Hepatocyte (in vitro differentiated cells): ENCODE data around the gene SHE. TPM values are rescaled to one million over a fixed set of nuclear protein-coding genes. Genes with fewer than 3 reads are reported as not detected.

ENCODE experiments used
- DNase-seq: peaks from one replicate; pipeline ENCODE4 v3.0.0-alpha.2; 2016; ENCODE audit warnings: low spot score
- H2AFZ ChIP-seq: fragments of 200-600 bp; sonication (generic); 2 replicates; pipeline ENCODE4 v1.6.0; 2016; ENCODE audit warnings: antibody characterized with exemption, mild to moderate bottlenecking
- H3K27ac ChIP-seq: fragments of 200-600 bp; sonication (generic); 2 replicates; pipeline ENCODE4 v1.5.1; 2016; ENCODE audit warnings: mild to moderate bottlenecking
- H3K27me3 ChIP-seq: fragments of 200-600 bp; sonication (generic); 2 replicates; pipeline ENCODE4 v1.6.1; 2016
- H3K36me3 ChIP-seq: fragments of 200-600 bp; sonication (generic); replicated peaks from 2 replicates; pipeline ENCODE4 v1.5.1; 2016; ENCODE audit warnings: low read depth; ENCODE audit not compliant: insufficient read depth
- H3K4me1 ChIP-seq: fragments of 200-600 bp; sonication (generic); 2 replicates; pipeline ENCODE4 v1.5.1; 2016; ENCODE audit warnings: mild to moderate bottlenecking, moderate library complexity; ENCODE audit not compliant: insufficient read depth
- H3K4me2 ChIP-seq: fragments of 200-600 bp; sonication (generic); 2 replicates; pipeline ENCODE4 v1.6.0; 2016
- H3K4me3 ChIP-seq: fragments of 200-600 bp; sonication (generic); 2 replicates; pipeline ENCODE4 v1.5.1; 2016; ENCODE audit warnings: mild to moderate bottlenecking
- H3K79me2 ChIP-seq: fragments of 200-600 bp; sonication (generic); 2 replicates; pipeline ENCODE4 v1.6.0; 2017; ENCODE audit warnings: mild to moderate bottlenecking
- H3K9me2 ChIP-seq: fragments of 200-600 bp; sonication (generic); replicated peaks from 2 replicates; pipeline ENCODE4 v1.6.0; 2017; ENCODE audit warnings: mild to moderate bottlenecking; ENCODE audit not compliant: insufficient read depth
- H3K9me3 ChIP-seq: fragments of 200-600 bp; sonication (generic); 2 replicates; pipeline ENCODE4 v1.5.1; 2016; ENCODE audit warnings: low read depth, mild to moderate bottlenecking
- H4K20me1 ChIP-seq: fragments of 200-600 bp; sonication (generic); 2 replicates; pipeline ENCODE4 v1.6.0; 2016; ENCODE audit warnings: mild to moderate bottlenecking; ENCODE audit not compliant: insufficient read depth, poor library complexity, severe bottlenecking
- CTCF ChIP-seq: fragments of 200-600 bp; sonication (generic); IDR thresholded peaks from 2 replicates; pipeline ENCODE4 v1.5.1; 2016; ENCODE audit warnings: antibody characterized with exemption, mild to moderate bottlenecking; ENCODE audit not compliant: poor library complexity
- EZH2 ChIP-seq: fragments of 200-600 bp; sonication (generic); IDR thresholded peaks from 2 replicates; pipeline ENCODE4 v1.6.1; 2016; ENCODE audit warnings: antibody characterized with exemption, mild to moderate bottlenecking, borderline replicate concordance
- EZH2phosphoT487 ChIP-seq: fragments of 200-600 bp; sonication (generic); IDR thresholded peaks from one replicate; pipeline ENCODE4 v1.6.1; 2018; ENCODE audit warnings: antibody characterized with exemption, mild to moderate bottlenecking, low read depth, moderate library complexity; ENCODE audit not compliant: unreplicated experiment, severe bottlenecking
- WGBS: methylation state at CpG from one replicate; pipeline ENCODE4 v1.1.6; 2016; ENCODE audit warnings: low lambda C conversion rate; ENCODE audit errors: missing lambda C conversion rate; 5-methylcytosine and 5-hydroxymethylcytosine counted together
- polyA plus RNA-seq: library from polyadenylated mRNA; unstranded; fragments of >200 nt; fragmentation: Nextera tagmentation; extraction: Ambion mirVana; gene quantifications from 2 replicates; pipeline ENCODE4 v1.2.1, GENCODE V29; 2016
- total RNA-seq: library from RNA; depleted of rRNA; stranded (reverse); fragments of >200 nt; gene quantifications from 2 replicates; pipeline ENCODE4 v1.2.3, GENCODE V29; 2014

Gene SHE
- total and polyA plus RNA-seq, 2 experiments from 2014 or later: 0.60 TPM; not detected in 1

- Histone ChIP-seq H3K9me3 (no peaks in the 10 kb centered on the region), H2AFZ (no peak overlapping the region), H3K4me1 (peaks cover 7% of the 10 kb centered on the region), H3K36me3 (no peaks in the 10 kb centered on the region), H3K4me3 (no peak overlapping the region), H3K27me3 (no peaks in the 10 kb centered on the region), H3K9me2 (no peaks in the 10 kb centered on the region), H3K4me2 (no peak overlapping the region), H3K27ac (no peak overlapping the region), H3K79me2 (no peaks in the 10 kb centered on the region), H4K20me1 (no peaks in the 10 kb centered on the region)
- 85% methylated on average over 3 of the region's 3 CpGs for WGBS
- DNase-seq: no peak
- no peak for TF ChIP-seq EZH2phosphoT487
- no peak for TF ChIP-seq EZH2
- TF ChIP-seq CTCF: no peak
Measured at GRCh38 chr1:154520333-154520732, 18.1 kb upstream of the SHE start.

DNA sequence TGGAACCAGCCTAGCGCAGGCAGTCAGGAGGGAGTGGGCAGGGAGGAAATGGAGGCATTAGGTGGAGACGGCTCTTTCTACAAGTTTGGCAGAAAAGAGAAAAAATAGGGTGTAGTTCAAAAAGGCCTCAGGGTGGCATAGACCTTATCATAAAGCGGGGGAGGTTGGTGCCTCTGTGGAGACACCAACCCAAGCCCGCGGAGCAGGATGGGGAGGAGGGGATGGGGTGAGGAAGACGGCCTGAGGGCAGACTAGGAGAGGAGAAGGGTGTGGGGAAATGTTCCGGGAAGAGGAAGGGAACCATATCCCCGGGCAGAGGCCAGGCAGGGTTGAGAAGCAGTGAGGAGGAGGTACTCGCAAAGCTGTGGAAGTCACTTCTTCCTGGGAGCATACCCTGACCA is 17.4 kb upstream of the SHE start:
- H3K4me3 ChIP-seq: no peak overlapping the region

GRCh38 chr1:154517661-154518060 is 15.4 kb upstream of the SHE start:
- no peaks in the 10 kb centered on the region for H3K79me2 ChIP-seq
- H3K4me3 ChIP-seq: no peak overlapping the region
- H3K9me2 ChIP-seq: no peaks in the 10 kb centered on the region
- DNase-seq: no peak
- H3K27me3 ChIP-seq: peaks cover 6% of the 10 kb centered on the region
- H3K36me3 ChIP-seq: no peaks in the 10 kb centered on the region
- H3K4me2 ChIP-seq: no peak overlapping the region
- no peak overlapping the region for H2AFZ ChIP-seq
- no peak overlapping the region for H3K27ac ChIP-seq
- TF ChIP-seq EZH2 (no peak), CTCF (no peak), EZH2phosphoT487 (no peak)
- peaks cover 7% of the 10 kb centered on the region for H3K4me1 ChIP-seq
- WGBS: 97% methylated on average over 11 of the region's 11 CpGs
- H4K20me1 ChIP-seq: no peaks in the 10 kb centered on the region
- H3K9me3 ChIP-seq: no peaks in the 10 kb centered on the region

More for the DNA sequence above, 17.4 kb upstream of the SHE start:
- Histone ChIP-seq H2AFZ (no peak overlapping the region), H3K79me2 (no peaks in the 10 kb centered on the region), H3K4me2 (no peak overlapping the region), H3K4me1 (peaks cover 7% of the 10 kb centered on the region), H3K27me3 (no peaks in the 10 kb centered on the region), H3K9me3 (no peaks in the 10 kb centered on the region), H3K36me3 (no peaks in the 10 kb centered on the region), H3K9me2 (no peaks in the 10 kb centered on the region), H3K27ac (no peak overlapping the region), H4K20me1 (no peaks in the 10 kb centered on the region)
- TF ChIP-seq EZH2phosphoT487 (no peak), CTCF (no peak), EZH2 (no peak)
- 60% methylated on average over 8 of the region's 9 CpGs for WGBS
- DNase-seq: no peak

- no peaks in the 10 kb centered on the region for H3K79me2 ChIP-seq
- no peak for DNase-seq
- TF ChIP-seq EZH2phosphoT487 (no peak), EZH2 (no peak), CTCF (no peak)
- no peaks in the 10 kb centered on the region for H4K20me1 ChIP-seq
- no peak overlapping the region for H3K4me3 ChIP-seq
- no peaks in the 10 kb centered on the region for H3K9me2 ChIP-seq
- no peaks in the 10 kb centered on the region for H3K9me3 ChIP-seq
- no peaks in the 10 kb centered on the region for H3K4me1 ChIP-seq
- no peak overlapping the region for H3K27ac ChIP-seq
- H2AFZ ChIP-seq: no peak overlapping the region
- no peak overlapping the region for H3K4me2 ChIP-seq
- 87% methylated on average over 7 of the region's 7 CpGs for WGBS
- peaks cover 12% of the 10 kb centered on the region for H3K27me3 ChIP-seq
- H3K36me3 ChIP-seq: no peaks in the 10 kb centered on the region
Measured at GRCh38 chr1:154514066-154514553, 11.9 kb upstream of the SHE start.
